ENCODE data around the gene KLHDC8A.

Gene KLHDC8A

GRCh38 chr1:205330150-205330549 lies 26.6 kb downstream of the KLHDC8A start:
- DNase-seq = no peak
- Mint-ChIP-seq H3K4me1 (peaks cover 39% of the 10 kb centered on the region), H3K36me3 (ENCODE audit: low read depth) (no peaks in the 10 kb centered on the region), H3K4me3 (no peak overlapping the region), H3K27me3 (ENCODE audit: low read depth, poor library complexity) (peaks cover 9% of the 10 kb centered on the region), H3K27ac (no peak overlapping the region), H3K9me3 (no peaks in the 10 kb centered on the region)
- TF ChIP-seq CTCF (IDR thresholded peaks at IDR 0.05) = no peak

GRCh38 chr1:205329719-205330118 lies 27.0 kb downstream of the KLHDC8A start:
- H3K4me3 Mint-ChIP-seq = no peak overlapping the region
- TF ChIP-seq CTCF (IDR thresholded peaks at IDR 0.05) = no peak
- H3K27ac Mint-ChIP-seq = no peak overlapping the region
- no peak for DNase-seq
- H3K36me3 Mint-ChIP-seq (ENCODE audit: low read depth) = no peaks in the 10 kb centered on the region
- no peaks in the 10 kb centered on the region for H3K9me3 Mint-ChIP-seq
- peaks cover 44% of the 10 kb centered on the region for H3K4me1 Mint-ChIP-seq
- H3K27me3 Mint-ChIP-seq (ENCODE audit: low read depth, poor library complexity) = peaks cover 10% of the 10 kb centered on the region

DNA sequence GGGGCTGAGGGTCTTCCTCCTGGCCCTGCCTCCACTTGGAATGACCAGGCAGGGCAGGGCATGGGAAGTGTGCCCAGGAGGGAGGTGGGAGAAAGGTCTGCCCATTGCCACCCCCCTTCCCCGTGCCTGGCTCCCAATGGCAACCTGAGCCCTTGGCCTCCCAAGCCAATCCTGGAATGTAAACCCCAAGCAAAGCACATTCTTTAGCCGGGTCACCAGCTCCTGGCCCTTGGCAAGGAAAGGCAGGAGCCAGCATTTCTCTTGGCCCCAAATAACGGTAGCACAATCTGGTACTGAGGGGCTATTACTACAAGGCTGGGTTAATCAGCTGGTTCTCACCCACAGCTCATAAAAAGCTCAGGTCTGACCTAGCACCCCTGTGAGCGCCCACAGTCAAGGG lies 28.2 kb downstream of the KLHDC8A start:
- H3K36me3 Mint-ChIP-seq (ENCODE audit: low read depth) = no peaks in the 10 kb centered on the region

DNA sequence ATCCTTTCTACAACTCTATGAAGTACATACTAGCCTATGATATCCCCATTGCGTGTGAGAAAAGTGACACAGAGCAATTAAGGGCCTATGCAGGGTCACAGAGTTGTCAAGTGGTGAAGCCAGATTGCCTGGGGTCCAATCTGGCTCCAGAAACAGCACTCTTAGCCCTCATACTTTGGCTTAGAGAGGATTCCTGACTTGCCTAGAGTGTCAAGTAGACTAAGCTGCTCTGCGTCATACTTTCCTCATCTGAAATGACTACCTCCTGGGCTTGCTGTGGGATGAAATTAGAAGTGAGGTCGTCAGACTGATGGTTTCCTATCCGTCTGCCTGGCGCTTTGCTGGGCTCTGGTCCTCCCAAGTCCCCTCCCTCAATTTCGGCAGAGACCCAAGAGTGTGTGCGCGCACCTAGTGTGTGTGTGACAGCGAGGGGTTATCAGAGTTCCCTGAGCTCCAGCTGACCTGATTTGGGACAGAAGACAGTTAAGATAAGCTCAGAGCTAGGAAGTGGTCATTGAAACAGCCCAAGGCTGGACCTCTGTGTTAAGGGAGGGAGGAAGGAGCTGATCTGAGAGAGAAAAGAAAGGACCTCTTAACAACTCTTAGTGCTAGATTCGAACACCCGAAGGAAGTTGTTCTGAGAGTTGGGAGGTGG lies 29.8 kb downstream of the KLHDC8A start:
- Mint-ChIP-seq H3K4me3 (no peak overlapping the region), H3K27me3 (ENCODE audit: low read depth, poor library complexity) (peaks cover 15% of the 10 kb centered on the region), H3K4me1 (peaks cover 41% of the 10 kb centered on the region), H3K36me3 (ENCODE audit: low read depth) (no peaks in the 10 kb centered on the region), H3K27ac (no peak overlapping the region), H3K9me3 (no peaks in the 10 kb centered on the region)
- no peak for TF ChIP-seq CTCF (IDR thresholded peaks at IDR 0.05)
- DNase-seq = no peak

More for the DNA sequence above, 28.2 kb downstream of the KLHDC8A start:
- Mint-ChIP-seq H3K9me3 (no peaks in the 10 kb centered on the region), H3K27me3 (ENCODE audit: low read depth, poor library complexity) (peaks cover 13% of the 10 kb centered on the region), H3K27ac (no peak overlapping the region), H3K4me1 (peaks cover 47% of the 10 kb centered on the region), H3K4me3 (no peak overlapping the region)
- peak; percentile 15 for DNase-seq
- TF ChIP-seq CTCF (IDR thresholded peaks at IDR 0.05) = no peak

DNA sequence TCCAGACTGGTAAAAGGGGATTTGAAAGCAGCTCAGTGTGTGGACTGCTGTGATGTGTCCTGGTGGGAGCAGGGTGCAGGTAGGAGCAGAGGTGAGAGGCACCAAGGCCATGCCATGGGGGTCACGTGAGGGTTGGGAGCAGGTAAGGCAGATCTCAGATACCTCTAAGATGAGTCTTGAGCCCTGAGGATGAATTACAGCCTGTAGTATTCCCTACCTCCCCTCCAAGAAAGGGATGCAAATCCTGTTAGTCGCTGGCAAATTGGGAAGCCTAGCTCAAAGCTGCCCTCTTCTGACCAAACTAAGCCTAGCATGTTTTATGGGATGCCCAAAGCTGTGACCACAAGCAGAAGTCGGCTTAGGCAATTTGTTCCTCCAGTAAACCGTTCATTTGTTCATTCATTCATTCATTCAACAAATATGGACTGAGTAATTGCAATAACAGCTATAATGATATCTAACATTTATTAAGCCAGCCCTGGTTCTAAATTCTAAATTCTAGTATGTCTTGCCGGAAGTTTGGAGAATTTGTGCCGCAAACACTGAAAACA lies 31.3 kb downstream of the KLHDC8A start:
- Mint-ChIP-seq H3K9me3 (no peaks in the 10 kb centered on the region), H3K4me1 (peaks cover 41% of the 10 kb centered on the region), H3K36me3 (ENCODE audit: low read depth) (no peaks in the 10 kb centered on the region), H3K4me3 (no peak overlapping the region), H3K27ac (no peak overlapping the region), H3K27me3 (ENCODE audit: low read depth, poor library complexity) (peaks cover 13% of the 10 kb centered on the region)
- TF ChIP-seq CTCF (IDR thresholded peaks at IDR 0.05) = peak; percentile 75
- peak; percentile 71 for DNase-seq

DNA sequence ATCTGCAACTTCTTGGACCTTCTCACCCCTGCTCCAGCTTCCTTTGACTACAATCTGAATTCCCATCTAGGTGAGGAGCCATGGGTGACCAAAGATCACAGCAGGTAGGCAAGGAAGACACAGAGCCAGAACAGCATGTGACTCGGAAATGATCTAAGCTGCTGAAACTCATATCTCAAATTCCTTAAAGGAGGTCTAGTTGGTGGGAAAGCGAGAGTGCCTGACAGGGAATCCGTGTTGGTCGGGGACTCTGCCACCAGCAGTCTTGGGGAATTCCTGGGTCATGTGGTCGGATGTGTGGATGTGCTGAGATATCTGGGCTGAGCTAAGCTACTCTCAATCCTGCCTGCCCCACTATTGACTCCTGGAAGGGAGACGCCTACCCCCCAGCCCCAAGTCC lies 31.9 kb downstream of the KLHDC8A start:
- Mint-ChIP-seq H3K27me3 (ENCODE audit: low read depth, poor library complexity) (peaks cover 13% of the 10 kb centered on the region), H3K4me3 (no peak overlapping the region), H3K9me3 (no peaks in the 10 kb centered on the region), H3K4me1 (peaks cover 46% of the 10 kb centered on the region), H3K36me3 (ENCODE audit: low read depth) (no peaks in the 10 kb centered on the region), H3K27ac (peak overlapping the region; percentile 29)
- TF ChIP-seq CTCF (IDR thresholded peaks at IDR 0.05) = no peak
- DNase-seq = no peak

Measured in nephron progenitor cell (in vitro differentiated cells).